Endothelial cell of umbilical vein (primary cell): ENCODE measurements around the gene SLC25A19. TPM values are rescaled to one million over a fixed set of nuclear protein-coding genes. Genes with fewer than 3 reads are reported as not detected.

Experiments used
- BruUV-seq: library from RNA; stranded (reverse); fragments of 400-500 nt; replicated peaks from 2 replicates; lab custom pipeline; 2021; lab: Mats Ljungman, UMichigan
- CTCF ChIA-PET: fragments of 300-600, 350-600 bp; sonication (Branson Sonifier 250); formaldehyde crosslinking; loops from one replicate; lab custom pipeline; 2021; ENCODE audit warnings: antibody characterized with exemption, inconsistent platforms; lab: Charles Lee
- POLR2A ChIA-PET: fragments of 300-600, 350-600 bp; sonication (Branson Sonifier 250); formaldehyde crosslinking; loops from one replicate; lab custom pipeline; 2021; ENCODE audit warnings: antibody characterized with exemption, inconsistent platforms; lab: Charles Lee
- DNase-seq: peaks from one replicate; pipeline ENCODE4 v3.0.0-alpha.2; 2011; ENCODE audit warnings: low read depth, low spot score
- FAIRE-seq: peaks from 2 replicates; lab custom pipeline; 2011; peaks lifted over from hg19 to GRCh38; lab: Jason Lieb, UNC
- H2AFZ ChIP-seq: 2 replicates; pipeline ENCODE4 v1.6.0; 2012; ENCODE audit warnings: low read depth, low read length, control low read depth, inconsistent platforms
- H3K27ac ChIP-seq: 2 replicates; pipeline ENCODE4 v1.5.1; 2011; ENCODE audit warnings: low read depth, mild to moderate bottlenecking, control low read depth, low read length, moderate library complexity; ENCODE audit not compliant: insufficient read depth
- H3K27me3 ChIP-seq, 2 experiments: 2 replicates each; pipeline versions ENCODE4 v1.6.0 to v1.6.1; 2011; ENCODE audit warnings: low read length in 2 of 2, mixed read lengths in 1 of 2; ENCODE audit not compliant: control insufficient read depth in 2 of 2, insufficient read depth in 2 of 2
- H3K36me3 ChIP-seq, 2 experiments: 2 replicates in 1 of 2; 3 replicates in 1 of 2; pipeline ENCODE4 v1.5.1; 2011; ENCODE audit warnings: low read length in 2 of 2, mild to moderate bottlenecking in 1 of 2, moderate library complexity in 1 of 2; ENCODE audit not compliant: control insufficient read depth in 2 of 2, insufficient read depth in 2 of 2; ENCODE audit errors: extremely low read depth in 1 of 2
- H3K4me1 ChIP-seq: 3 replicates; pipeline ENCODE4 v1.5.1; 2011; ENCODE audit warnings: mild to moderate bottlenecking, low read length; ENCODE audit not compliant: control insufficient read depth, insufficient read depth; ENCODE audit errors: extremely low read depth
- H3K4me2 ChIP-seq: 2 replicates; pipeline ENCODE4 v1.6.1; 2011; ENCODE audit warnings: low read length, control low read depth, mixed read lengths; ENCODE audit not compliant: insufficient read depth
- H3K4me3 ChIP-seq, 3 experiments: fragments of 200-600 bp in 1 of 3; sonication (generic), shearing (Covaris generic) in 1 of 3; replicated peaks in 1 of 3; 2 replicates each; pipeline ENCODE4 v1.5.1; 2011 to 2016; ENCODE audit warnings: control low read depth in 3 of 3, low read length in 3 of 3, mild to moderate bottlenecking in 2 of 3, inconsistent platforms in 1 of 3, low read depth in 1 of 3, moderate library complexity in 1 of 3; ENCODE audit not compliant: insufficient read depth in 1 of 3
- H3K79me2 ChIP-seq: 2 replicates; pipeline ENCODE4 v1.6.0; 2012; ENCODE audit warnings: low read length, inconsistent platforms; ENCODE audit not compliant: control insufficient read depth, insufficient read depth
- H3K9ac ChIP-seq: replicated peaks from 2 replicates; pipeline ENCODE3; 2011; ENCODE audit warnings: low read length, control low read depth; ENCODE audit not compliant: insufficient read depth; ENCODE audit errors: extremely low read depth
- H3K9me1 ChIP-seq: replicated peaks from 3 replicates; pipeline ENCODE4 v1.6.0; 2011; ENCODE audit warnings: mild to moderate bottlenecking, low read length; ENCODE audit not compliant: control insufficient read depth, insufficient read depth; ENCODE audit errors: extremely low read depth
- H3K9me3 ChIP-seq: replicated peaks from 2 replicates; pipeline ENCODE4 v1.5.1; 2012; ENCODE audit warnings: low read length, inconsistent platforms; ENCODE audit not compliant: control insufficient read depth, insufficient read depth
- H4K20me1 ChIP-seq: replicated peaks from 2 replicates; pipeline ENCODE3; 2011; ENCODE audit warnings: mild to moderate bottlenecking, low read length; ENCODE audit not compliant: control insufficient read depth, insufficient read depth; ENCODE audit errors: extremely low read depth
- EZH2 ChIP-seq: IDR thresholded peaks from 2 replicates; pipeline ENCODE4 v1.6.1; 2012; ENCODE audit warnings: borderline replicate concordance, low read depth, mild to moderate bottlenecking, moderate library complexity, low read length, inconsistent platforms; ENCODE audit not compliant: severe bottlenecking
- FOS ChIP-seq: IDR thresholded peaks from 2 replicates; pipeline ENCODE4 v1.6.1; 2011; ENCODE audit warnings: mild to moderate bottlenecking, low read length, moderate library complexity, borderline replicate concordance; ENCODE audit not compliant: insufficient read depth
- GATA2 ChIP-seq: IDR thresholded peaks from 2 replicates; pipeline ENCODE4 v1.7.0; 2011; ENCODE audit warnings: low read depth, mild to moderate bottlenecking, moderate library complexity, mixed read lengths, low read length; ENCODE audit not compliant: insufficient read length, insufficient read depth
- JUN ChIP-seq: IDR thresholded peaks from 2 replicates; pipeline ENCODE4 v1.6.1; 2011; ENCODE audit warnings: borderline replicate concordance, low read depth; ENCODE audit not compliant: insufficient read length, insufficient read depth
- MAX ChIP-seq: IDR thresholded peaks from 2 replicates; pipeline ENCODE4 v1.6.1; 2011; ENCODE audit not compliant: insufficient read depth, insufficient read length
- MYC ChIP-seq: IDR thresholded peaks from one replicate; pipeline ENCODE4 v1.6.1; 2011; ENCODE audit warnings: mild to moderate bottlenecking, low read depth, low read length
- POLR2A ChIP-seq: IDR thresholded peaks from 2 replicates; pipeline ENCODE4 v1.6.1; 2012; ENCODE audit warnings: low read depth, mild to moderate bottlenecking, control low read depth, low read length
- POLR2AphosphoS5 ChIP-seq: IDR thresholded peaks from 2 replicates; pipeline ENCODE4 v1.6.1; 2012; ENCODE audit warnings: low read depth, mild to moderate bottlenecking, control low read depth, low read length, moderate library complexity; ENCODE audit not compliant: insufficient read depth
- dilution Hi-C: fragments of 300-500 bp; cut with MboI; formaldehyde crosslinking; loops from one replicate; pipeline ENCODE4 v1.15.0; 2019; ENCODE audit warnings: low sequenced_read_pairs; ENCODE audit not compliant: extremely low pct_ligation_motif_present
- intact Hi-C: fragments of 100-400 bp; cut with micrococcal nuclease; formaldehyde crosslinking; loops from one replicate; pipeline ENCODE4 v1.10.0; 2022
- polyA plus RNA-seq, 4 experiments: library from polyadenylated mRNA; depleted of rRNA in 3 of 4; stranded (reverse) in 3 of 4; unstranded in 1 of 4; fragments of >200 nt; gene quantifications; 2 replicates each; pipeline versions ENCODE4 v1.2.1 to v1.2.3, GENCODE V29; 2011 to 2012; ENCODE audit warnings: missing spikeins in 1 of 4
- total RNA-seq: library from RNA; stranded (reverse); gene quantifications from 2 replicates; pipeline ENCODE4 v1.2.3, GENCODE V29; 2021
- TF ChIP-seq, protein P1 (sequence below), 2 donors: IDR thresholded peaks; 1 replicate in 1 of 2; 2 replicates in 1 of 2; pipeline ENCODE4 v1.5.1; 2011; ENCODE audit warnings: low read length in 2 of 2, mild to moderate bottlenecking in 2 of 2, moderate library complexity in 2 of 2, control low read depth in 1 of 2, inconsistent platforms in 1 of 2, low read depth in 1 of 2; ENCODE audit not compliant: insufficient read depth in 1 of 2; ENCODE audit errors: extremely low read depth in 1 of 2

Gene SLC25A19
- total and polyA plus RNA-seq, 2 donors (not counting 3 experiments of a cell fraction or from before 2014, with no cell fraction given) = 20.6 to 20.9 TPM

GRCh38 chr17:75225016-75225415 is 64.2 kb downstream of the SLC25A19 start:
- dilution Hi-C loops (no loop called here), intact Hi-C loops (no loop called here)
- Histone ChIP-seq H3K4me1 (no peaks in the 10 kb centered on the region), H3K27ac (no peak overlapping the region), H3K9me1 (no peaks in the 10 kb centered on the region), H3K36me3 (peaks cover 8 to 29% of the 10 kb centered on the region in 2 experiments), H3K9ac (no peak overlapping the region), H3K4me2 (no peak overlapping the region), H4K20me1 (no peaks in the 10 kb centered on the region), H2AFZ (no peak overlapping the region), H3K27me3 (no peaks in the 10 kb centered on the region), H3K79me2 (no peaks in the 10 kb centered on the region), H3K4me3 (no peak overlapping the region), H3K9me3 (no peaks in the 10 kb centered on the region)
- FAIRE-seq (no peak), DNase-seq (no peak)
- CTCF ChIA-PET = interaction anchor here (1.6 kb wide), 1 partner anchor 46 kb away, joined by 6 read pairs; the partner anchor contains the start of gene MIF4GD
- BruUV-seq = no TSS peak
- TF ChIP-seq GATA2 (no peak), POLR2A (no peak), POLR2AphosphoS5 (no peak), EZH2 (no peak), MYC (no peak), JUN (no peak), FOS (no peak), MAX (no peak)
- TF ChIP-seq, protein P1, sequence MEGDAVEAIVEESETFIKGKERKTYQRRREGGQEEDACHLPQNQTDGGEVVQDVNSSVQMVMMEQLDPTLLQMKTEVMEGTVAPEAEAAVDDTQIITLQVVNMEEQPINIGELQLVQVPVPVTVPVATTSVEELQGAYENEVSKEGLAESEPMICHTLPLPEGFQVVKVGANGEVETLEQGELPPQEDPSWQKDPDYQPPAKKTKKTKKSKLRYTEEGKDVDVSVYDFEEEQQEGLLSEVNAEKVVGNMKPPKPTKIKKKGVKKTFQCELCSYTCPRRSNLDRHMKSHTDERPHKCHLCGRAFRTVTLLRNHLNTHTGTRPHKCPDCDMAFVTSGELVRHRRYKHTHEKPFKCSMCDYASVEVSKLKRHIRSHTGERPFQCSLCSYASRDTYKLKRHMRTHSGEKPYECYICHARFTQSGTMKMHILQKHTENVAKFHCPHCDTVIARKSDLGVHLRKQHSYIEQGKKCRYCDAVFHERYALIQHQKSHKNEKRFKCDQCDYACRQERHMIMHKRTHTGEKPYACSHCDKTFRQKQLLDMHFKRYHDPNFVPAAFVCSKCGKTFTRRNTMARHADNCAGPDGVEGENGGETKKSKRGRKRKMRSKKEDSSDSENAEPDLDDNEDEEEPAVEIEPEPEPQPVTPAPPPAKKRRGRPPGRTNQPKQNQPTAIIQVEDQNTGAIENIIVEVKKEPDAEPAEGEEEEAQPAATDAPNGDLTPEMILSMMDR (IDR thresholded peaks at IDR 0.05; ENCODE audit: extremely low read depth in 1 of 2, insufficient read depth in 1 of 2, low read depth in 1 of 2, low read length in 2 of 2) = no peak
- POLR2A ChIA-PET = interaction anchor here (0.5 to 0.6 kb wide), 2 partner anchors 14 to 18 kb away, joined by 3 read pairs; no protein-coding TSS in a partner anchor

Other genes starting within 250 kb of the SLC25A19 start
- gene ATP5PD, start 242.5 kb downstream of the SLC25A19 start, total RNA-seq = 200 and 202 TPM in 2 replicates
- 176 and 182 TPM in 2 replicates for gene ATP5PD, start 242.5 kb downstream of the SLC25A19 start, polyA plus RNA-seq
- 20.6 and 23.2 TPM in 2 replicates for gene KCTD2, start 242.2 kb downstream of the SLC25A19 start, total RNA-seq
- gene KCTD2, start 242.2 kb downstream of the SLC25A19 start, polyA plus RNA-seq = 24.3 and 24.8 TPM in 2 replicates
- 16.4 and 17.4 TPM in 2 replicates for gene SLC16A5, start 201.5 kb downstream of the SLC25A19 start, total RNA-seq
- 23.3 and 31.9 TPM in 2 replicates for gene SLC16A5, start 201.5 kb downstream of the SLC25A19 start, polyA plus RNA-seq
- 14.5 and 15.7 TPM in 2 replicates for gene ARMC7, start 179.5 kb downstream of the SLC25A19 start, total RNA-seq
- 11.8 and 13.1 TPM in 2 replicates for gene ARMC7, start 179.5 kb downstream of the SLC25A19 start, polyA plus RNA-seq
- gene NT5C, start 157.7 kb downstream of the SLC25A19 start, total RNA-seq = 32.6 and 39.2 TPM in 2 replicates
- 29.1 and 38.0 TPM in 2 replicates for gene NT5C, start 157.7 kb downstream of the SLC25A19 start, polyA plus RNA-seq
- gene JPT1, start 134.9 kb downstream of the SLC25A19 start, total RNA-seq = 352 and 364 TPM in 2 replicates
- 143 and 212 TPM in 2 replicates for gene JPT1, start 134.9 kb downstream of the SLC25A19 start, polyA plus RNA-seq
- gene SUMO2, start 106.5 kb downstream of the SLC25A19 start, total RNA-seq = 424 and 437 TPM in 2 replicates
- gene SUMO2, start 106.5 kb downstream of the SLC25A19 start, polyA plus RNA-seq = 62.0 and 75.6 TPM in 2 replicates
- 98.3 and 105 TPM in 2 replicates for gene NUP85, start 83.8 kb downstream of the SLC25A19 start, total RNA-seq
- gene NUP85, start 83.8 kb downstream of the SLC25A19 start, polyA plus RNA-seq = 116 and 120 TPM in 2 replicates
- gene GGA3, start 27.8 kb downstream of the SLC25A19 start, total RNA-seq = 39.2 and 62.9 TPM in 2 replicates
- gene GGA3, start 27.8 kb downstream of the SLC25A19 start, polyA plus RNA-seq = 41.2 and 41.6 TPM in 2 replicates
- 65.7 and 79.8 TPM in 2 replicates for gene MRPS7, start 27.6 kb downstream of the SLC25A19 start, total RNA-seq
- 74.8 and 82.8 TPM in 2 replicates for gene MRPS7, start 27.6 kb downstream of the SLC25A19 start, polyA plus RNA-seq
- gene MIF4GD, start 18.2 kb downstream of the SLC25A19 start, total RNA-seq = 12.3 and 12.4 TPM in 2 replicates
- gene MIF4GD, start 18.2 kb downstream of the SLC25A19 start, polyA plus RNA-seq = 35.7 and 37.1 TPM in 2 replicates
- gene GRB2, start 116.2 kb upstream of the SLC25A19 start, total RNA-seq = 93.9 and 94.8 TPM in 2 replicates
- gene GRB2, start 116.2 kb upstream of the SLC25A19 start, polyA plus RNA-seq = 41.8 and 51.5 TPM in 2 replicates
- gene TMEM94, start 167.2 kb upstream of the SLC25A19 start, total RNA-seq = 68.4 and 69.2 TPM in 2 replicates
- 75.9 and 131 TPM in 2 replicates for gene TMEM94, start 167.2 kb upstream of the SLC25A19 start, polyA plus RNA-seq
- gene CASKIN2, start 226.1 kb upstream of the SLC25A19 start, total RNA-seq = 34.6 and 37.6 TPM in 2 replicates
- 10.6 and 13.0 TPM in 2 replicates for gene CASKIN2, start 226.1 kb upstream of the SLC25A19 start, polyA plus RNA-seq
- gene TSEN54, start 227.1 kb upstream of the SLC25A19 start, total RNA-seq = 16.7 and 22.3 TPM in 2 replicates
- 26.3 and 28.8 TPM in 2 replicates for gene TSEN54, start 227.1 kb upstream of the SLC25A19 start, polyA plus RNA-seq
- 5.4 and 5.8 TPM in 2 replicates for gene LLGL2, start 236.3 kb upstream of the SLC25A19 start, total RNA-seq
- 5.3 and 6.1 TPM in 2 replicates for gene LLGL2, start 236.3 kb upstream of the SLC25A19 start, polyA plus RNA-seq